Esophagus muscularis mucosa (tissue), 4 donors: Measurements from ENCODE around the gene SET. TPM values are rescaled to one million over a fixed set of nuclear protein-coding genes. Genes with fewer than 3 reads are reported as not detected.

Experiments
- DNase-seq: peaks from one replicate; pipeline ENCODE4 v3.0.0-alpha.2; 2017; ENCODE audit errors: extremely low spot score
- H3K27ac ChIP-seq, 4 donors: fragments of 200-600 bp; sonication (generic); replicated peaks in 1 of 4; 1 replicate in 3 of 4; 2 replicates in 1 of 4; pipeline ENCODE4 v1.5.1; 2016 to 2019; ENCODE audit warnings: mild to moderate bottlenecking in 1 of 4
- H3K27me3 ChIP-seq, 4 donors: fragments of 200-600 bp; sonication (generic); one replicate each; pipeline versions ENCODE4 v1.5.1 to v1.6.0; 2016 to 2019
- H3K36me3 ChIP-seq, 4 donors: fragments of 200-600 bp; sonication (generic); one replicate each; pipeline ENCODE4 v1.5.1; 2016 to 2019
- H3K4me1 ChIP-seq, 4 donors: fragments of 200-600 bp; sonication (generic); one replicate each; pipeline ENCODE4 v1.5.1; 2016 to 2019
- H3K4me3 ChIP-seq, 4 donors: fragments of 200-600 bp; sonication (generic); 1 replicate in 2 of 4; 2 replicates in 2 of 4; pipeline ENCODE4 v1.5.1; 2016 to 2019; ENCODE audit warnings: mild to moderate bottlenecking in 4 of 4, moderate library complexity in 1 of 4
- H3K9me3 ChIP-seq, 4 donors: fragments of 200-600 bp; sonication (generic); 1 replicate in 3 of 4; 2 replicates in 1 of 4; pipeline ENCODE4 v1.5.1; 2016 to 2019
- CTCF ChIP-seq, 3 experiments: fragments of 200-600 bp in 2 of 3; fragments of 450-650 bp in 1 of 3; sonication (generic) in 2 of 3; IDR thresholded peaks; one replicate each; pipeline ENCODE4 v1.5.1; 2017 to 2019; ENCODE audit warnings: antibody characterized with exemption in 3 of 3, mild to moderate bottlenecking in 2 of 3, moderate library complexity in 1 of 3
- EP300 ChIP-seq: sonication (generic); formaldehyde crosslinking; IDR thresholded peaks from one replicate; pipeline ENCODE4 v1.6.1; 2017; ENCODE audit warnings: antibody characterized with exemption
- POLR2A ChIP-seq: fragments of 450-650 bp; IDR thresholded peaks from one replicate; pipeline ENCODE4 v1.6.1; 2017; ENCODE audit warnings: antibody characterized with exemption, moderate library complexity, mild to moderate bottlenecking, low read depth
- POLR2AphosphoS5 ChIP-seq, 2 donors: sonication (generic); formaldehyde crosslinking; IDR thresholded peaks; one replicate each; pipeline ENCODE4 v1.6.1; 2017; ENCODE audit warnings: antibody characterized with exemption in 2 of 2
- WGBS: methylation state at CpG from one replicate; pipeline ENCODE4 v1.1.5; 2018; 5-methylcytosine and 5-hydroxymethylcytosine counted together
- intact Hi-C: fragments of 100-400 bp; cut with DNase I; formaldehyde crosslinking; loops from one replicate; pipeline ENCODE4 v1.15.1; 2023
- total RNA-seq, 4 donors: library from RNA; depleted of rRNA; stranded (reverse); fragments of >200 nt; gene quantifications; one replicate each; pipeline versions ENCODE4 v1.1.0 to v1.2.1, GENCODE V29; 2016

The SET gene
- total RNA-seq, 4 donors from 2014 or later, result 170 to 239 (median 205) TPM

GRCh38 chr9:128714586-128715435 lies 25.8 kb downstream of the SET start:
- H3K27ac ChIP-seq, result no peak overlapping the region
- H3K9me3 ChIP-seq, result no peaks in the 10 kb centered on the region
- DNase-seq, result no peak
- WGBS, result 87% methylated on average over 22 of the region's 24 CpGs
- no peaks in the 10 kb centered on the region for H3K27me3 ChIP-seq
- intact Hi-C loops, result no loop called here
- peaks cover 0 to 39% (median 17%) of the 10 kb centered on the region in 4 donors for H3K36me3 ChIP-seq
- no peaks in the 10 kb centered on the region for H3K4me1 ChIP-seq
- no peak for TF ChIP-seq CTCF (IDR thresholded peaks at IDR 0.05)
- no peak for TF ChIP-seq EP300
- TF ChIP-seq POLR2AphosphoS5 (IDR thresholded peaks at IDR 0.05), result no peak
- TF ChIP-seq POLR2A, result no peak
- no peak overlapping the region for H3K4me3 ChIP-seq

GRCh38 chr9:128715436-128715750 lies 26.4 kb downstream of the SET start:
- no peak overlapping the region for H3K27ac ChIP-seq
- WGBS, result 90% methylated on average over 6 of the region's 6 CpGs
- peaks cover 0 to 45% (median 20%) of the 10 kb centered on the region in 4 donors for H3K36me3 ChIP-seq
- TF ChIP-seq POLR2A (no peak), CTCF (IDR thresholded peaks at IDR 0.05) (no peak), POLR2AphosphoS5 (IDR thresholded peaks at IDR 0.05) (no peak), EP300 (no peak)
- H3K4me1 ChIP-seq, result no peaks in the 10 kb centered on the region
- no peaks in the 10 kb centered on the region for H3K27me3 ChIP-seq
- intact Hi-C loops, result no loop called here
- no peak for DNase-seq
- H3K4me3 ChIP-seq, result no peak overlapping the region
- no peaks in the 10 kb centered on the region for H3K9me3 ChIP-seq

- H3K27me3 ChIP-seq, result no peaks in the 10 kb centered on the region
- intact Hi-C loops, result no loop called here
- no peaks in the 10 kb centered on the region for H3K9me3 ChIP-seq
- H3K4me3 ChIP-seq, result no peak overlapping the region
- no peak overlapping the region for H3K27ac ChIP-seq
- TF ChIP-seq CTCF (IDR thresholded peaks at IDR 0.05), result no peak
- TF ChIP-seq EP300, result no peak
- no peak for TF ChIP-seq POLR2A
- no peak for TF ChIP-seq POLR2AphosphoS5 (IDR thresholded peaks at IDR 0.05)
- 89% methylated on average over 5 of the region's 7 CpGs for WGBS
- DNase-seq, result no peak
- H3K36me3 ChIP-seq, result peaks cover 0 to 50% (median 33%) of the 10 kb centered on the region in 4 donors
- no peaks in the 10 kb centered on the region for H3K4me1 ChIP-seq
Observed at GRCh38 chr9:128716581-128717254, 27.7 kb downstream of the SET start.

- TF ChIP-seq EP300, result no peak
- no peak for TF ChIP-seq POLR2A
- TF ChIP-seq CTCF (IDR thresholded peaks at IDR 0.05), result no peak
- no peak for TF ChIP-seq POLR2AphosphoS5 (IDR thresholded peaks at IDR 0.05)
- intact Hi-C loops, result no loop called here
- 83% methylated on average over 4 of the region's 8 CpGs for WGBS
- no peak for DNase-seq
- Histone ChIP-seq H3K27ac (no peak overlapping the region), H3K4me1 (peaks cover 0 to 8% (median 4%) of the 10 kb centered on the region in 4 donors), H3K9me3 (no peaks in the 10 kb centered on the region), H3K36me3 (peaks cover 0 to 39% (median 31%) of the 10 kb centered on the region in 4 donors), H3K27me3 (no peaks in the 10 kb centered on the region), H3K4me3 (no peak overlapping the region)
Observed at GRCh38 chr9:128718047-128718446, 29.0 kb downstream of the SET start.
